ENCODE measurements around the gene GBX1. TPM values are rescaled to one million over a fixed set of nuclear protein-coding genes. Genes with fewer than 3 reads are reported as not detected.

GBX1 gene
- total RNA-seq, 2 experiments from 2014 or later = not detected

DNA sequence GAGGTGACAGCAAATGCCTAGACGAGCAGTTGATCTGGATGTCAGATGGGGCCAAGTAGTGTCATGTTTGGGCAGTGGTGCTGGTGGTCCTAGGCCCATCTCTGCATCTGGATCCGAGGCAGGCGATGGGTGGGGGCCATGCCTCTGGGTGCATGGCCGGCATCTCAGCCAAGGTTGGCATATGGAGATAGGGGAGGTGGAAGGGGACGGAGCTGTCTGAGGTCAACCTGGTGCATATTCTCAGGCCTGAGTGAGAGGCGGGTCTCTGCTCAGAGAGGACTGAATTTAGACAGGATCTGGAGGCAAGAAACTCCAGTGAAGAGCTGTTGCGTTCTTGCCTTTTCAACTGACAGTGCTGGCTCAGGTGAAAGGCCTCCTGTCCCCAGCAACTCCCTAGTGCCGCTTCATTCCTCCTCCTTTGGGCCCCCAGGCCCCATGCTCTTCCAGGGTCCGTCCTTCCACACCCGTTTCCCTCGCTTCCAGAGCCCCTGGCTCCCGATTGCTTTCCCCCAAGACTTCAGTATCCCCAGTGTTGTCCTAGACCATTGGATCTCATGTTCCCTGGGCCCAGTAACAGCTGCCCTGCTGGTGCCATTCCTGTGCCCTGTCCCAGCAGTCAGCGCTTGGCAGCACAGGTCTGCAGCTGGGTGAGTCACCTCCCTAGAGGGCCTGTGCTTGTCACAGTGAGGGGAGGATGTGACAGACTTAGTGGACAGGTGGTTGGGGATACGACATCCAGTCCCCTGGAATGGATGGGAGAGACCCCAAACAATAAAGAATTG is 32.6 kb downstream of the GBX1 start:
- Histone ChIP-seq H3K4me1 (ENCODE audit: insufficient read depth, low read length, poor library complexity, severe bottlenecking) (no peaks in the 10 kb centered on the region), H3K27ac (ENCODE audit: low read depth, low read length, poor library complexity, severe bottlenecking) (no peak overlapping the region), H2AFZ (ENCODE audit: low read length) (no peak overlapping the region), H4K20me1 (ENCODE audit: insufficient read depth, low read length) (no peaks in the 10 kb centered on the region), H3K4me2 (ENCODE audit: low read length) (no peak overlapping the region), H3K9me2 (ENCODE audit: insufficient read depth, low read length) (no peaks in the 10 kb centered on the region), H3K79me2 (ENCODE audit: insufficient read depth, low read depth, low read length) (no peaks in the 10 kb centered on the region), H3K9me3 (ENCODE audit: low read length) (no peaks in the 10 kb centered on the region), H3K4me3 (ENCODE audit: low read depth, low read length, poor library complexity, severe bottlenecking) (no peak overlapping the region), H3K36me3 (ENCODE audit: insufficient read depth, low read length) (no peaks in the 10 kb centered on the region)
- POLR2A ChIA-PET = no interaction called here
- DNase-seq (ENCODE audit: low spot score) = no peak
- TF ChIP-seq, protein P1, sequence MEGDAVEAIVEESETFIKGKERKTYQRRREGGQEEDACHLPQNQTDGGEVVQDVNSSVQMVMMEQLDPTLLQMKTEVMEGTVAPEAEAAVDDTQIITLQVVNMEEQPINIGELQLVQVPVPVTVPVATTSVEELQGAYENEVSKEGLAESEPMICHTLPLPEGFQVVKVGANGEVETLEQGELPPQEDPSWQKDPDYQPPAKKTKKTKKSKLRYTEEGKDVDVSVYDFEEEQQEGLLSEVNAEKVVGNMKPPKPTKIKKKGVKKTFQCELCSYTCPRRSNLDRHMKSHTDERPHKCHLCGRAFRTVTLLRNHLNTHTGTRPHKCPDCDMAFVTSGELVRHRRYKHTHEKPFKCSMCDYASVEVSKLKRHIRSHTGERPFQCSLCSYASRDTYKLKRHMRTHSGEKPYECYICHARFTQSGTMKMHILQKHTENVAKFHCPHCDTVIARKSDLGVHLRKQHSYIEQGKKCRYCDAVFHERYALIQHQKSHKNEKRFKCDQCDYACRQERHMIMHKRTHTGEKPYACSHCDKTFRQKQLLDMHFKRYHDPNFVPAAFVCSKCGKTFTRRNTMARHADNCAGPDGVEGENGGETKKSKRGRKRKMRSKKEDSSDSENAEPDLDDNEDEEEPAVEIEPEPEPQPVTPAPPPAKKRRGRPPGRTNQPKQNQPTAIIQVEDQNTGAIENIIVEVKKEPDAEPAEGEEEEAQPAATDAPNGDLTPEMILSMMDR (conservative IDR thresholded peaks at IDR 0.05; ENCODE audit: low read length) = no peak
- TF ChIP-seq EZH2phosphoT487 (IDR thresholded peaks at IDR 0.05; ENCODE audit: borderline replicate concordance, low read depth, low read length) = no peak
- CTCF ChIA-PET (ENCODE audit: unreplicated experiment) = no interaction called here
- BruUV-seq (replicated peaks) = no TSS peak
- intact Hi-C loops (cut with micrococcal nuclease; ENCODE audit: unreplicated experiment) = no loop called here

DNA sequence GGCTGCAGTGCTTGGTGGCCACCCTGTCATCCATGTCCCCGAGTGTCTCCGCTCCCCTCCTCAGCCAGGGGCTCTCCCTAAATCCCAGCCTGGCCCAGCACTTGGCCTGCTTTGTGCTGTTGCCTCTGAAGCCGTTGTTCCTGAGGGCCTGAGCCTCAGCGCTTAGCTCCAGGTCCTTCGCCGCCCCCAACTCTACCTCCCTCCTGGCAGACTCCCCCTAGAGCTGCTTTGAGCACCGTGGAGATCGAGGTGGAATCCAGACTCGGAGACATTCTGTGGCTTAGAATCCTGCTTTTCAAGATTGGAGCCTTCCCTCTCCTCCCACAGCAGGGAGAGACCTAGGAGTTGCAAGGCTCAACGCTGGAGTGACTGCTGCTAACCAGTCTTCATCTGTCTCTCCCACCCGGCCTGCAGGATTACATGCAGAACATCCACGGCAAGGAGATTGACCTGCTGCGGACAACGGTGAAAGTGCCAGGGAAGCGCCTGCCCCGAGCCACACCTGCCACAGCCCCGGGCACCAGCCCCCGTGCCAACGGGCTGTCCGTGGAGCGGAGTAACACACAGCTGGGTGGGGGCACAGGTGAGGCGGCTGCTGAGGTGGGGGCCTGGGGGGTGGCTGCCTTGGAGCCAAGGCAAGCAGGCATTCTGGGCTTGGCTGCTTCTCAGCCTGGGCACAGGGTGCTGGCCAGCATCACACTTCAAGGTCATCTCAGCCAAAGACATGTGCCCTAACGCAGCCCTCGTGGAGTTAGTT is 33.3 kb downstream of the GBX1 start:
- POLR2A ChIA-PET = no interaction called here
- no peaks in the 10 kb centered on the region for H3K79me2 ChIP-seq (ENCODE audit: insufficient read depth, low read depth, low read length)

More for the DNA sequence above, 33.3 kb downstream of the GBX1 start:
- CTCF ChIA-PET (ENCODE audit: unreplicated experiment) = no interaction called here
- Histone ChIP-seq H3K4me1 (ENCODE audit: insufficient read depth, low read length, poor library complexity, severe bottlenecking) (no peaks in the 10 kb centered on the region), H4K20me1 (ENCODE audit: insufficient read depth, low read length) (no peaks in the 10 kb centered on the region), H3K4me3 (ENCODE audit: low read depth, low read length, poor library complexity, severe bottlenecking) (no peak overlapping the region), H2AFZ (ENCODE audit: low read length) (no peak overlapping the region), H3K27ac (ENCODE audit: low read depth, low read length, poor library complexity, severe bottlenecking) (no peak overlapping the region), H3K4me2 (ENCODE audit: low read length) (no peak overlapping the region), H3K9me2 (ENCODE audit: insufficient read depth, low read length) (no peaks in the 10 kb centered on the region), H3K36me3 (ENCODE audit: insufficient read depth, low read length) (no peaks in the 10 kb centered on the region), H3K9me3 (ENCODE audit: low read length) (no peaks in the 10 kb centered on the region)
- TF ChIP-seq, protein P1 (conservative IDR thresholded peaks at IDR 0.05; ENCODE audit: low read length) = no peak
- TF ChIP-seq EZH2phosphoT487 (IDR thresholded peaks at IDR 0.05; ENCODE audit: borderline replicate concordance, low read depth, low read length) = no peak
- no TSS peak for BruUV-seq (replicated peaks)
- intact Hi-C loops (cut with micrococcal nuclease; ENCODE audit: unreplicated experiment) = no loop called here
- no peak for DNase-seq (ENCODE audit: low spot score)

All from OCI-LY7 (cell line).